ENCODE data around the gene MYRIP. TPM values are rescaled to one million over a fixed set of nuclear protein-coding genes. Genes with fewer than 3 reads are reported as not detected.

The MYRIP gene
- total and polyA plus RNA-seq, 10 of the 15 experiments (the other 5 are each of a cell fraction or from before 2014, with no cell fraction given) = 0.03 to 0.08 (median 0.04) TPM; not detected in 6

DNA sequence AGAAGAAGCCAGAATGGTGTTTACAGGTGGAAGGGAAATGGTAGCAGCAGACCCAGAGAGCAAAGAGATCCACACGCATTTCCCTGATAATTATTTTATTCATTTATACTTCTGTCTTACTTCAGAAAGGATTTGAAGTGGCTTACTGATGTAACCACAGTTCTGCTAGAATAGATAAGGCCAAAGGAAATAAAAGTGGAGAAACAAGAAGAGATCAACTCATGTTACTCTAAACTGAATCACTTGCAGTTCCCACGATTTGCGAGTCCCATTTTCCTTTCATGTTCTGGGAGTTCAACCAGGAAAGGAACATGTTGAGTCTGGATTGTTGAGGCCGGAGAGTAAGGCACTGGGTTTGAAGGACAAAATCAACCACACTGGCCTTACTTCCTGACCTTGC lies 151.8 kb downstream of the MYRIP start:
- Histone ChIP-seq H3K4me2 (ENCODE audit: control insufficient read depth, insufficient read depth) (no peak overlapping the region), H3K9ac (ENCODE audit: control insufficient read depth, insufficient read depth, low read length) (no peak overlapping the region), H3K27ac (ENCODE audit: control insufficient read depth, insufficient read depth) (no peak overlapping the region), H2AFZ (ENCODE audit: control insufficient read depth, low read depth, low read length) (no peak overlapping the region), H3K9me3 (replicated peaks; ENCODE audit: control insufficient read depth, insufficient read depth, low read length) (no peaks in the 10 kb centered on the region), H3K27me3 (replicated peaks in 1 of 2; ENCODE audit: control insufficient read depth in 2 of 2, insufficient read depth in 2 of 2, low read length in 1 of 2) (no peaks in the 10 kb centered on the region; a peak in 1 of 4 replicates), H3K4me1 (ENCODE audit: control insufficient read depth, insufficient read depth, low read length) (no peaks in the 10 kb centered on the region), H3K79me2 (ENCODE audit: control insufficient read depth, insufficient read depth, low read length) (no peaks in the 10 kb centered on the region), H3K4me3 (no peak overlapping the region), H4K20me1 (ENCODE audit: control insufficient read depth, insufficient read depth) (no peaks in the 10 kb centered on the region), H3K36me3 (ENCODE audit: control insufficient read depth in 2 of 2, insufficient read depth in 2 of 2, low read length in 1 of 2) (no peaks in the 10 kb centered on the region)
- ChIA-PET POLR2A (no interaction called here), RAD21 (ENCODE audit: unreplicated experiment) (no interaction called here), SMC1A (ENCODE audit: uncharacterized antibody, unreplicated experiment) (no interaction called here), CTCF (no interaction called here)
- BruUV-seq (replicated peaks) = no TSS peak
- 16% methylated on average over 4 of the region's 4 CpGs for WGBS (ENCODE audit: insufficient coverage, insufficient replicate concordance, low lambda C conversion rate, missing lambda C conversion rate)
- in situ Hi-C loops (cut with MboI) = no loop called here
- ATAC-seq (no peak), DNase-seq (ENCODE audit: low read depth, low spot score) (no peak), FAIRE-seq (no peak)
- intact Hi-C loops (cut with micrococcal nuclease; ENCODE audit: unreplicated experiment) = no loop called here
- no peak for TF ChIP-seq RBBP5 (conservative IDR thresholded peaks at IDR 0.05)
- TF ChIP-seq GABPA (IDR thresholded peaks at IDR 0.05; ENCODE audit: low read depth) = no peak
- no peak for TF ChIP-seq ZNF217 (IDR thresholded peaks at IDR 0.05)
- TF ChIP-seq, protein P1, sequence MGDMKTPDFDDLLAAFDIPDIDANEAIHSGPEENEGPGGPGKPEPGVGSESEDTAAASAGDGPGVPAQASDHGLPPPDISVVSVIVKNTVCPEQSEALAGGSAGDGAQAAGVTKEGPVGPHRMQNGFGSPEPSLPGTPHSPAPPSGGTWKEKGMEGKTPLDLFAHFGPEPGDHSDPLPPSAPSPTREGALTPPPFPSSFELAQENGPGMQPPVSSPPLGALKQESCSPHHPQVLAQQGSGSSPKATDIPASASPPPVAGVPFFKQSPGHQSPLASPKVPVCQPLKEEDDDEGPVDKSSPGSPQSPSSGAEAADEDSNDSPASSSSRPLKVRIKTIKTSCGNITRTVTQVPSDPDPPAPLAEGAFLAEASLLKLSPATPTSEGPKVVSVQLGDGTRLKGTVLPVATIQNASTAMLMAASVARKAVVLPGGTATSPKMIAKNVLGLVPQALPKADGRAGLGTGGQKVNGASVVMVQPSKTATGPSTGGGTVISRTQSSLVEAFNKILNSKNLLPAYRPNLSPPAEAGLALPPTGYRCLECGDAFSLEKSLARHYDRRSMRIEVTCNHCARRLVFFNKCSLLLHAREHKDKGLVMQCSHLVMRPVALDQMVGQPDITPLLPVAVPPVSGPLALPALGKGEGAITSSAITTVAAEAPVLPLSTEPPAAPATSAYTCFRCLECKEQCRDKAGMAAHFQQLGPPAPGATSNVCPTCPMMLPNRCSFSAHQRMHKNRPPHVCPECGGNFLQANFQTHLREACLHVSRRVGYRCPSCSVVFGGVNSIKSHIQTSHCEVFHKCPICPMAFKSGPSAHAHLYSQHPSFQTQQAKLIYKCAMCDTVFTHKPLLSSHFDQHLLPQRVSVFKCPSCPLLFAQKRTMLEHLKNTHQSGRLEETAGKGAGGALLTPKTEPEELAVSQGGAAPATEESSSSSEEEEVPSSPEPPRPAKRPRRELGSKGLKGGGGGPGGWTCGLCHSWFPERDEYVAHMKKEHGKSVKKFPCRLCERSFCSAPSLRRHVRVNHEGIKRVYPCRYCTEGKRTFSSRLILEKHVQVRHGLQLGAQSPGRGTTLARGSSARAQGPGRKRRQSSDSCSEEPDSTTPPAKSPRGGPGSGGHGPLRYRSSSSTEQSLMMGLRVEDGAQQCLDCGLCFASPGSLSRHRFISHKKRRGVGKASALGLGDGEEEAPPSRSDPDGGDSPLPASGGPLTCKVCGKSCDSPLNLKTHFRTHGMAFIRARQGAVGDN (IDR thresholded peaks at IDR 0.05) = no peak
- TF ChIP-seq MXI1 (IDR thresholded peaks at IDR 0.05; ENCODE audit: low read depth, low read length) = no peak
- TF ChIP-seq SREBF2 (IDR thresholded peaks at IDR 0.05; ENCODE audit: low read length) = no peak
- TF ChIP-seq HCFC1 (IDR thresholded peaks at IDR 0.05; ENCODE audit: low read length) = no peak
- no peak for TF ChIP-seq HDAC6 (IDR thresholded peaks at IDR 0.05; ENCODE audit: unreplicated experiment)

Data from GM12878 (cell line).